Nephron progenitor cell (in vitro differentiated cells): ENCODE results near the gene MPPE1.
"Not testable (repeated sequence)": the region's sequence is repeated elsewhere in the genome, so short reads cannot be mapped to it uniquely, and the experiment has no call there.

ENCODE experiments used
- DNase-seq: peaks from one replicate; pipeline ENCODE4 v3.0.0; 2021
- H3K27ac Mint-ChIP-seq: 2 replicates; pipeline ENCODE4 v1.8.0; 2021; ENCODE audit warnings: mild to moderate bottlenecking, moderate library complexity, mixed read lengths
- H3K27me3 Mint-ChIP-seq: 2 replicates; pipeline ENCODE4 v1.8.0; 2021; ENCODE audit warnings: mild to moderate bottlenecking, low read depth, mixed read lengths; ENCODE audit not compliant: poor library complexity
- H3K36me3 Mint-ChIP-seq: 2 replicates; pipeline ENCODE4 v1.8.0; 2021; ENCODE audit warnings: low read depth, mixed read lengths
- H3K4me1 Mint-ChIP-seq: 2 replicates; pipeline ENCODE4 v1.8.0; 2021; ENCODE audit warnings: mixed read lengths
- H3K4me3 Mint-ChIP-seq: 2 replicates; pipeline ENCODE4 v1.8.0; 2021; ENCODE audit warnings: mild to moderate bottlenecking, moderate library complexity, mixed read lengths
- H3K9me3 Mint-ChIP-seq: 2 replicates; pipeline ENCODE4 v1.8.0; 2021; ENCODE audit warnings: mild to moderate bottlenecking, moderate library complexity, mixed read lengths
- TF ChIP-seq, protein P1 (sequence below): fragments of 200-600 bp; sonication (generic); IDR thresholded peaks from 2 replicates; pipeline ENCODE4 v1.5.0; 2021; ENCODE audit warnings: antibody characterized with exemption

MPPE1 gene

DNA sequence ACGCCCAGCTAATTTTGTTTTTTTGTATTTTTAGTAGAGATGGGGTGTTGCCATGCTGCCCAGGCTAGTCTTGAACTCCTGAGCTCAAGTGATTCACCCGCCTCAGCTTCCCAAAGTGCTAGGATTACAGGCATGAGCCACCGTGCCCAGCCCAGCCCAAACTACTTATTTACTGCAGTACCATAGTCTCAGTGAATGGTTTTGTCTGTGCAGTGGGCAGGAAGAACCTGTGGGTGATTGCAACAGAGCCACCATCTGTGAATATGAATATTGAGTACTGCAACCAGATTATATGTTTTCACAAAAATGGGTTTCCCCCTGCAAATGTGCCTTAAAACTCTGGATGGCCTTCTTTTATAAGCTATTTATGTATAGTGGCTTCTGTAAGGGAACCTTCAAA, 9.1 kb downstream of the MPPE1 start:
- DNase-seq = no peak
- peaks cover 4% of the 10 kb centered on the region for H3K27me3 Mint-ChIP-seq
- H3K9me3 Mint-ChIP-seq = no peaks in the 10 kb centered on the region
- peaks cover 11% of the 10 kb centered on the region for H3K4me1 Mint-ChIP-seq
- TF ChIP-seq, protein P1, sequence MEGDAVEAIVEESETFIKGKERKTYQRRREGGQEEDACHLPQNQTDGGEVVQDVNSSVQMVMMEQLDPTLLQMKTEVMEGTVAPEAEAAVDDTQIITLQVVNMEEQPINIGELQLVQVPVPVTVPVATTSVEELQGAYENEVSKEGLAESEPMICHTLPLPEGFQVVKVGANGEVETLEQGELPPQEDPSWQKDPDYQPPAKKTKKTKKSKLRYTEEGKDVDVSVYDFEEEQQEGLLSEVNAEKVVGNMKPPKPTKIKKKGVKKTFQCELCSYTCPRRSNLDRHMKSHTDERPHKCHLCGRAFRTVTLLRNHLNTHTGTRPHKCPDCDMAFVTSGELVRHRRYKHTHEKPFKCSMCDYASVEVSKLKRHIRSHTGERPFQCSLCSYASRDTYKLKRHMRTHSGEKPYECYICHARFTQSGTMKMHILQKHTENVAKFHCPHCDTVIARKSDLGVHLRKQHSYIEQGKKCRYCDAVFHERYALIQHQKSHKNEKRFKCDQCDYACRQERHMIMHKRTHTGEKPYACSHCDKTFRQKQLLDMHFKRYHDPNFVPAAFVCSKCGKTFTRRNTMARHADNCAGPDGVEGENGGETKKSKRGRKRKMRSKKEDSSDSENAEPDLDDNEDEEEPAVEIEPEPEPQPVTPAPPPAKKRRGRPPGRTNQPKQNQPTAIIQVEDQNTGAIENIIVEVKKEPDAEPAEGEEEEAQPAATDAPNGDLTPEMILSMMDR = no peak
- H3K27ac Mint-ChIP-seq = no peak overlapping the region
- H3K4me3 Mint-ChIP-seq = no peak overlapping the region
- peaks cover 10% of the 10 kb centered on the region for H3K36me3 Mint-ChIP-seq

DNA sequence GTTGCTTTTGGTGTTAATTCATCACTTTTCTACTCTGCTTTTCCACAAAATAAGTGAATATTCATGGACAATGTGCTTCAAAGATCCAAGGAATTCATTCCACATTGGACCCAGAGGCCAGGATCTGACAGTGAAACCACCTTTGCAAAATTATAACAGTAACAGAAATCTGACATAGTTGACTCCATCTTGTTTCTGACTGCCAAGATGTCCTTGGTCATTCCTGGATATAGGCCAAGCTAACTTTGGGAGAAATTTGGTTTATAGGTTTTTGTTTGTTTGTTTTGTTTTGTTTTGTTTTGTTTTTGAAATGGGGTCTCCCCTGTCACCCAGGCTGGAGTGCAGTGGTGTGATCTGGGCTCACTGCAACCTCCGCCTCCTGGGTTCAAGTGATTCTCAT, 10.3 kb downstream of the MPPE1 start:
- DNase-seq = no peak
- Mint-ChIP-seq H3K9me3 (no peaks in the 10 kb centered on the region), H3K4me1 (peaks cover 15% of the 10 kb centered on the region), H3K4me3 (no peak overlapping the region), H3K27ac (no peak overlapping the region), H3K27me3 (peaks cover 4% of the 10 kb centered on the region), H3K36me3 (peaks cover 22% of the 10 kb centered on the region)
- TF ChIP-seq, protein P1 = no peak

DNA sequence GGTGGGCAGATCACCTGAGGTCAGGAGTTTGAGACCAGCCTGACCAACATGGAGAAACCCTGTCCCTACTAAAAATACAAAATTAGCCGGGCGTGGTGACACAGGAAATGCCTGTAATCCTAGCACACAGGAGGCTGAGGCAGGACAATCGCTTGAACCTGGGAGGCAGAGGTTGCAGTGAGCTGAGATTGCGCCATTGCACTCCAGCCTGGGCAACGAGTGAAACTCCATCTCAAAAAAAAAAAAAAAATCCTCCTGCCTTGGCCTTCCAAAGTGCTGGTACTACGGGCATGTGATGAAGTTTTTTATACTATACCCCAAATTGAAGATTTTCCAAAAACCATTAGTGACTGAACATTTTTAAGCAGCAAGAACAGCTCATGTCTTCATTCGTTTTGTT, 15.7 kb downstream of the MPPE1 start:
- H3K27me3 Mint-ChIP-seq, H3K9me3 Mint-ChIP-seq, H3K4me1 Mint-ChIP-seq, H3K4me3 Mint-ChIP-seq, DNase-seq: not testable (repeated sequence)
- Mint-ChIP-seq H3K27ac (peak overlapping the region; percentile 23), H3K36me3 (peaks cover 47% of the 10 kb centered on the region)

DNA sequence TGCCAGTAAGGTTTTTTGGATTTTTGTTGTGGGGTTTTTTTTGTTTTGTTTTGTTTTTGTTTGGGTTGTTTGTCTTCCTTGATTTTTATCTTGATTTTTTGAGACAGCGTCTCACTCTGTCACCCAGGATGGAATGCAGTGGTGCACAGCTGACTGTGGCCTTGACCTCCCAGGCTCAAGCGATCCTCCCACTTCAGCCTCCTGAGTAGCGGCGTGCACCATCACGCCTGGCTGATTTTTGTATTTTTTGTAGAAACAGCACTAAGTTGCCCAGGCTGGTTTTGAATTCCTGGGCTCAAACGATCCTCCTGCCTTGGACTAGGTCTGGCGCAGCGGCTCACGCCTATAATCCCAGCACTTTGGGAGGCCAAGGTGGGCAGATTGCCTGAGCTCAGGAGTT, 16.4 kb downstream of the MPPE1 start:
- Mint-ChIP-seq H3K27ac (no peak overlapping the region), H3K4me3 (no peak overlapping the region), H3K27me3 (no peaks in the 10 kb centered on the region), H3K36me3 (peaks cover 47% of the 10 kb centered on the region), H3K4me1 (peaks cover 8% of the 10 kb centered on the region), H3K9me3 (no peaks in the 10 kb centered on the region)
- no peak for DNase-seq
- TF ChIP-seq, protein P1 = no peak

DNA sequence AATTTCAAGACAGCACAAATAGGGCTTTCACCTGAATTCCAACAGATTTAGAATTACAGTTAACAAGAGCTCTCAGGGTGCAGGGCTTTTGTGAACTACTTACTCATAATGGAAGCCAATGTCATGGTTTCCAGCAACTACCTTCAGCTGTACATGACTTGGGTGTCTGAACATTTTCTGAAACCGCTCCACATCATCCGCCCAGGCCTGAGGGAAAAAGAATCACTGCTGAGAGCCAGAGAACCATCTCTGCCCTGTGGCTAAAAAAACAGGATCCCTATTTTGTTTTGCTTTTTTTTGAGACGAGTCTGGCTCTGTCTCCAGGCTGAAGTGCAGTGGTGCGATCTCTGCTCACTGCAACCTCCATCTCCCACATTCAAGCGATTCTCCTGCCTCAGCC, 18.8 kb downstream of the MPPE1 start:
- H3K4me1 Mint-ChIP-seq = peaks cover 11% of the 10 kb centered on the region
- H3K9me3 Mint-ChIP-seq = no peaks in the 10 kb centered on the region
- H3K36me3 Mint-ChIP-seq = peaks cover 51% of the 10 kb centered on the region
- no peak overlapping the region for H3K4me3 Mint-ChIP-seq
- no peaks in the 10 kb centered on the region for H3K27me3 Mint-ChIP-seq
- H3K27ac Mint-ChIP-seq = no peak overlapping the region
- DNase-seq = no peak
- TF ChIP-seq, protein P1 = no peak

DNA sequence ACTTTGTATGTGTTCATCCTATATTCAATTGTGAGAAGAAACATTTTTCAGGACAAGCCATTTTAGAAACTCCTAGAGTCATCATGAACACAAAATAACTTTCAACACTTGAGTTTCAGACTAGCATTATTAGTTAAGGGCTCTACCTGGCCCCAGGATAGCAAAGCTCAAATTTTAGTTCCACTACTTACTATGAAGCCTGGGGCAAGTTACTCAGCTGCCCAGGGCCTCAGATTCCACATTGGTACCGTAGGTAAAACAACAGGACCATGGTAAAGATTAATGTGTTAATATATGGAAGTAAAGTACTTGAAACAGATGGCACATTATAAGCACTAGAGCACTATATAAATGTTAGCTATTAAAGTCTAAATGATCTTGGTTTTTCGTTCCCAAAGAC, 19.4 kb downstream of the MPPE1 start:
- Mint-ChIP-seq H3K9me3 (no peaks in the 10 kb centered on the region), H3K4me3 (no peak overlapping the region), H3K27me3 (no peaks in the 10 kb centered on the region), H3K27ac (no peak overlapping the region), H3K36me3 (peaks cover 50% of the 10 kb centered on the region), H3K4me1 (peaks cover 11% of the 10 kb centered on the region)
- TF ChIP-seq, protein P1 = no peak
- DNase-seq = no peak
